B cell (primary cell): ENCODE results near the gene LARP4. TPM values are rescaled to one million over a fixed set of nuclear protein-coding genes. Genes with fewer than 3 reads are reported as not detected.

Source experiments
- ATAC-seq: fragments of 200-7000 bp; cut with Tn5 transposase; one replicate; pipeline ENCODE4 v1.10.0; 2021; ENCODE audit warnings: low read depth, mild to moderate bottlenecking, moderate number of reproducible peaks, moderate library complexity
- CTCF ChIA-PET: fragments of 350-600 bp; sonication (Branson Sonifier 250); formaldehyde crosslinking; loops from one replicate; lab custom pipeline; 2021; ENCODE audit warnings: antibody characterized with exemption, inconsistent platforms; lab: Charles Lee
- POLR2A ChIA-PET: fragments of 350-600 bp; sonication (Branson Sonifier 250); formaldehyde crosslinking; loops from one replicate; lab custom pipeline; 2021; ENCODE audit warnings: antibody characterized with exemption; lab: Charles Lee
- DNase-seq: peaks from one replicate; pipeline ENCODE4 v3.0.0; 2013
- H2AFZ ChIP-seq: 2 replicates; pipeline ENCODE4 v1.6.1; 2012; ENCODE audit warnings: mild to moderate bottlenecking, low read depth, low read length; ENCODE audit not compliant: insufficient read depth, poor library complexity, severe bottlenecking
- H3K27ac ChIP-seq, 2 donors: 1 replicate in 1 of 2; 2 replicates in 1 of 2; pipeline ENCODE4 v1.5.1; 2012 to 2013; ENCODE audit warnings: low read length in 2 of 2, mild to moderate bottlenecking in 2 of 2, moderate library complexity in 1 of 2
- H3K27me3 ChIP-seq, 4 experiments: fragments of 200-600 bp in 1 of 4; sonication (generic) in 1 of 4; replicated peaks in 1 of 4; 1 replicate in 2 of 4; 2 replicates in 2 of 4; pipeline versions ENCODE4 v1.6.1 to v1.7.0; 2013 to 2016; ENCODE audit warnings: low read length in 3 of 4, mild to moderate bottlenecking in 2 of 4, mixed read lengths in 1 of 4, moderate library complexity in 1 of 4; ENCODE audit not compliant: insufficient read depth in 4 of 4, control insufficient read depth in 3 of 4; ENCODE audit errors: control extremely low read depth in 1 of 4
- H3K36me3 ChIP-seq, 2 experiments: replicated peaks in 1 of 2; 1 replicate in 1 of 2; 2 replicates in 1 of 2; pipeline versions ENCODE4 v1.6.1 to v1.7.1; 2013; ENCODE audit warnings: low read length in 1 of 2; ENCODE audit not compliant: insufficient read depth in 2 of 2, control insufficient read depth in 1 of 2; ENCODE audit errors: control extremely low read depth in 1 of 2, extremely low read depth in 1 of 2
- H3K4me1 ChIP-seq, 2 donors: fragments of 200-600 bp in 1 of 2; sonication (generic) in 1 of 2; 1 replicate in 1 of 2; 2 replicates in 1 of 2; pipeline versions ENCODE4 v1.5.1 to v1.6.1; 2013 to 2017; ENCODE audit warnings: low read length in 2 of 2; ENCODE audit not compliant: control insufficient read depth in 2 of 2, insufficient read depth in 2 of 2
- H3K4me2 ChIP-seq: replicated peaks from 2 replicates; pipeline ENCODE3; 2012; ENCODE audit warnings: mild to moderate bottlenecking, low read depth, low read length; ENCODE audit not compliant: poor library complexity, severe bottlenecking
- H3K4me3 ChIP-seq, 5 experiments: fragments of 200-600 bp in 1 of 5; sonication (generic) in 1 of 5; 1 replicate in 3 of 5; 2 replicates in 2 of 5; pipeline versions ENCODE4 v1.5.1 to v1.7.0; 2011 to 2016; ENCODE audit warnings: low read length in 4 of 5, mild to moderate bottlenecking in 4 of 5, low read depth in 2 of 5, control low read depth in 1 of 5, moderate library complexity in 1 of 5; ENCODE audit not compliant: insufficient read depth in 1 of 5; ENCODE audit errors: control extremely low read depth in 1 of 5, extremely low read depth in 1 of 5
- H3K79me2 ChIP-seq: fragments of 200-600 bp; sonication (generic); one replicate; pipeline ENCODE4 v1.6.0; 2016; ENCODE audit warnings: low read length; ENCODE audit not compliant: control insufficient read depth, insufficient read depth
- H3K9ac ChIP-seq: fragments of 200-600 bp; sonication (generic); 2 replicates; pipeline ENCODE4 v1.6.1; 2017; ENCODE audit warnings: mild to moderate bottlenecking, low read length, moderate library complexity
- H3K9me3 ChIP-seq, 3 donors: one replicate each; pipeline versions ENCODE4 v1.6.1 to v1.7.1; 2013; ENCODE audit warnings: low read length in 2 of 3; ENCODE audit not compliant: control insufficient read depth in 2 of 3, insufficient read depth in 1 of 3; ENCODE audit errors: control extremely low read depth in 1 of 3
- H4K20me1 ChIP-seq: 2 replicates; pipeline ENCODE4 v1.6.0; 2012; ENCODE audit warnings: mild to moderate bottlenecking, low read length; ENCODE audit not compliant: insufficient read depth, control insufficient read depth, poor library complexity, severe bottlenecking
- H3K27ac Mint-ChIP-seq: one replicate; pipeline ENCODE4 v1.8.0; 2021; ENCODE audit warnings: mixed read lengths
- H3K27me3 Mint-ChIP-seq: one replicate; pipeline ENCODE4 v1.8.0; 2021; ENCODE audit warnings: mixed read lengths
- H3K4me1 Mint-ChIP-seq: one replicate; pipeline ENCODE4 v1.8.0; 2021; ENCODE audit warnings: mixed read lengths
- H3K4me3 Mint-ChIP-seq: one replicate; pipeline ENCODE4 v1.8.0; 2021; ENCODE audit warnings: mixed read lengths
- H3K9me3 Mint-ChIP-seq: one replicate; pipeline ENCODE4 v1.8.0; 2022; ENCODE audit warnings: mixed read lengths; ENCODE audit not compliant: insufficient read depth
- EZH2 ChIP-seq: IDR thresholded peaks from 2 replicates; pipeline ENCODE4 v1.6.1; 2012; ENCODE audit warnings: borderline replicate concordance, low read depth, mild to moderate bottlenecking, moderate library complexity, low read length; ENCODE audit not compliant: insufficient read depth, poor library complexity, severe bottlenecking
- WGBS: methylation state at CpG from one replicate; pipeline ENCODE4 v1.1.5; 2013; ENCODE audit warnings: missing lambda C conversion rate; ENCODE audit not compliant: insufficient coverage; 5-methylcytosine and 5-hydroxymethylcytosine counted together
- intact Hi-C: fragments of 100-400 bp; cut with micrococcal nuclease; formaldehyde crosslinking; loops from one replicate; pipeline ENCODE4 v1.10.0; 2022
- polyA plus RNA-seq: library from polyadenylated mRNA; depleted of rRNA; stranded (reverse); fragments of >200 nt; gene quantifications from 2 replicates; pipeline ENCODE4 v1.2.3, GENCODE V29; 2012
- total RNA-seq, 2 donors: library from RNA; stranded (reverse); fragments of 120-200 nt in 1 of 2; gene quantifications; 1 replicate in 1 of 2; 2 replicates in 1 of 2; pipeline versions ENCODE4 v1.2.3 to v1.2.4, GENCODE V29; 2013 to 2022
- TF ChIP-seq, protein P1 (sequence below): fragments of 200-600 bp; IDR thresholded peaks from one replicate; pipeline ENCODE4 v1.8.0; 2022; ENCODE audit warnings: antibody characterized with exemption, mild to moderate bottlenecking

The LARP4 gene
- total and polyA plus RNA-seq, 2 donors (not counting 1 experiment from before 2014, with no cell fraction given), result 5.5 to 48.4 TPM

DNA sequence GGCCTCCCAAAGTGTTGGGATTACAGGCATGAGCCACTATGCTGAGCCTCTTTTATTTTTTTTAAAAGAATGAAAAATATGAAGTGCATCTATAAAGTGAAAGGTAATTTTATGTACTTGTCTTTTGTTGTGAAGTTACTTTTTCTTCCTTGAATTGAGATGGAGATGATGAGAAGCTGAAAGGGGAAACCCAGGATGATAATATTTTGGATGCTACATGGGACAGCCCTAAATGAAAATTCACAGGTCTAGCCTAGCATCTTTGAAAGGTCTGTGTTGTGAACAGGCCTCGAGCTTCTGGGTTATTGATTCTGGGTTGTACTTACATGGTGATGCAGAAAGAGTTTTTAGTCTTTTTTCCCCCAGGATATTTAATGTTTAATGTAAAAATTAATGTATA, 118.7 kb downstream of the LARP4 start:
- Histone ChIP-seq H3K79me2 (peaks cover 88% of the 10 kb centered on the region), H3K9ac (no peak overlapping the region), H4K20me1 (no peaks in the 10 kb centered on the region), H3K4me1 (peaks cover 72 to 86% of the 10 kb centered on the region in 2 donors), H3K4me3 (no peak overlapping the region), H3K27ac (peak overlapping the region; percentile 66 to 85), H3K36me3 (peaks cover 0 to 1% of the 10 kb centered on the region in 2 experiments), H3K27me3 (no peaks in the 10 kb centered on the region), H3K9me3 (peaks cover 0 to 8% (median 3%) of the 10 kb centered on the region in 3 donors), H2AFZ (no peak overlapping the region), H3K4me2 (peak overlapping the region; percentile 67)
- intact Hi-C loops, result no loop called here
- peaks cover 49% of the 10 kb centered on the region for H3K4me1 Mint-ChIP-seq
- peak overlapping the region; percentile 78 for H3K27ac Mint-ChIP-seq
- ChIA-PET CTCF (interaction anchor here (2.2 to 4.4 kb wide), 2 partner anchors 15 to 119 kb away, joined by 6 to 31 read pairs; partner anchors contain the start of gene DIP2B), POLR2A (no interaction called here)
- TF ChIP-seq EZH2, result no peak
- TF ChIP-seq, protein P1, sequence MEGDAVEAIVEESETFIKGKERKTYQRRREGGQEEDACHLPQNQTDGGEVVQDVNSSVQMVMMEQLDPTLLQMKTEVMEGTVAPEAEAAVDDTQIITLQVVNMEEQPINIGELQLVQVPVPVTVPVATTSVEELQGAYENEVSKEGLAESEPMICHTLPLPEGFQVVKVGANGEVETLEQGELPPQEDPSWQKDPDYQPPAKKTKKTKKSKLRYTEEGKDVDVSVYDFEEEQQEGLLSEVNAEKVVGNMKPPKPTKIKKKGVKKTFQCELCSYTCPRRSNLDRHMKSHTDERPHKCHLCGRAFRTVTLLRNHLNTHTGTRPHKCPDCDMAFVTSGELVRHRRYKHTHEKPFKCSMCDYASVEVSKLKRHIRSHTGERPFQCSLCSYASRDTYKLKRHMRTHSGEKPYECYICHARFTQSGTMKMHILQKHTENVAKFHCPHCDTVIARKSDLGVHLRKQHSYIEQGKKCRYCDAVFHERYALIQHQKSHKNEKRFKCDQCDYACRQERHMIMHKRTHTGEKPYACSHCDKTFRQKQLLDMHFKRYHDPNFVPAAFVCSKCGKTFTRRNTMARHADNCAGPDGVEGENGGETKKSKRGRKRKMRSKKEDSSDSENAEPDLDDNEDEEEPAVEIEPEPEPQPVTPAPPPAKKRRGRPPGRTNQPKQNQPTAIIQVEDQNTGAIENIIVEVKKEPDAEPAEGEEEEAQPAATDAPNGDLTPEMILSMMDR, result no peak
- H3K4me3 Mint-ChIP-seq, result peak overlapping the region; percentile 20
- ATAC-seq (no peak), DNase-seq (no peak)
- no peaks in the 10 kb centered on the region for H3K27me3 Mint-ChIP-seq
- WGBS, result no CpG with 5 or more reads among the region's 1 CpG
- no peaks in the 10 kb centered on the region for H3K9me3 Mint-ChIP-seq

DNA sequence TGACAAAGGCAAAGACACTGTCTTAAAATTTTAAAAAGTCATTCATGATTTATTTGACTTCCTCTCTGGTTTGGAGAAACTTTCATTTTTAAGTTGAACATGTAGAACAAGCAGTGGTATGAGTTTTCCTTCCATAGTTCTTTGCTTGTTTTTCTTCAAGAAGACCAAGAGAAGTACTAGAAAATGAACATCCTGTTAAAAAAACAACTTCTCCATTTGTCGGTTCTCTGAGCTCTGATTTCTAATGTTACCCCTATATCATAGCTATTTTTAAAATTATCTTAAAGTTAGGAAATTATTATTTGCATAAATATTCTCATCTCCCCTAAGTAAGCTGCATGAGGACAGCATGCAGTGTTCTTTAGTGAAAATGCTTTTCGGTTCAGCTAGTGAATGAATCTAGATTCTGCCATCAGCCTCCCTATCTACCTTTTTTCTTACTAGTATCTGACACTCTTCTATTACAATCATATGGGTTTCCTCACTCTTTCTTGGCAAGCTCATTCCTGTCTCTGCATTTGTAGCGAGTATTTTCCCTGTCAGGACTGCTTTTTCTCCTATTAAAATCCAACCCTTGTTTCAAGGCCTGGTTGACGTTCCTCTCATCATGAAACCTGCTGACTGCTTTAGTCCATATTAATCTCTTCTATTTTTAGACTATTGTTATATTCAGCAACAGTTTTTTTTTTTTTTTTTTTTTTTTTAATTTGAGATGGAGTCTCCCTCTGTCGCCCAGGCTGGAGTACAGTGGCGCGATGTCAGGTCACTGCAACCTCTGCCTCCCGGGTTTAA, 119.9 kb downstream of the LARP4 start:
- Histone ChIP-seq H4K20me1 (peaks cover 2% of the 10 kb centered on the region), H3K79me2 (peaks cover 88% of the 10 kb centered on the region), H2AFZ (peak overlapping the region; percentile 20), H3K4me2 (peak overlapping the region; percentile 67), H3K4me3 (peak overlapping the region in 3 of 5 experiments; percentile 5 to 38 (median 16)), H3K4me1 (peaks cover 66 to 84% of the 10 kb centered on the region in 2 donors), H3K27me3 (no peaks in the 10 kb centered on the region), H3K36me3 (peaks cover 0 to 6% of the 10 kb centered on the region in 2 experiments), H3K9ac (peak overlapping the region; percentile 47), H3K27ac (peak overlapping the region; percentile 66 to 85), H3K9me3 (peaks cover 0 to 13% (median 3%) of the 10 kb centered on the region in 3 donors)
- Mint-ChIP-seq H3K4me3 (peak overlapping the region; percentile 65), H3K27me3 (no peaks in the 10 kb centered on the region), H3K9me3 (no peaks in the 10 kb centered on the region), H3K27ac (peak overlapping the region; percentile 85), H3K4me1 (peaks cover 46% of the 10 kb centered on the region)
- peak; percentile 22 for ATAC-seq
- POLR2A ChIA-PET, result interaction anchor here (0.7 to 1.3 kb wide), 3 partner anchors 12 to 121 kb away, joined by 6 to 12 read pairs (median 10); partner anchors contain the start of gene DIP2B
- intact Hi-C loops, result loop anchor here (10.0 kb wide), 1 partner anchor 54 kb away; no protein-coding TSS in a partner anchor
- DNase-seq, result peak; percentile 57
- 46% methylated on average over 2 of the region's 8 CpGs for WGBS
- CTCF ChIA-PET, result interaction anchor here (0.6 to 4.4 kb wide), 8 partner anchors 12 to 136 kb away, joined by 3 to 31 read pairs (median 4); partner anchors contain the start of gene DIP2B
- TF ChIP-seq, protein P1, result no peak
- TF ChIP-seq EZH2, result no peak
